Liver (tissue), 3 donors: ENCODE results near the gene KIF26A.
"Not testable (repeated sequence)": the region's sequence is repeated elsewhere in the genome, so short reads cannot be mapped to it uniquely, and the experiment has no call there.

Experiments
- CTCF ChIP-seq: fragments of 150-350 bp; IDR thresholded peaks from 2 replicates; pipeline ENCODE4 v1.5.1; 2017; ENCODE audit warnings: improper control_type of control experiment, low read depth, low read length; ENCODE audit not compliant: missing input control
- HNF4G ChIP-seq: IDR thresholded peaks from 2 replicates; pipeline ENCODE4 v1.6.1; 2016; ENCODE audit warnings: antibody characterized with exemption
- MAX ChIP-seq: IDR thresholded peaks from 2 replicates; pipeline ENCODE4 v1.6.1; 2016; ENCODE audit warnings: antibody characterized with exemption
- TAF1 ChIP-seq: conservative IDR thresholded peaks from 2 replicates; pipeline ENCODE4 v1.6.1; 2016; ENCODE audit warnings: antibody characterized with exemption, mild to moderate bottlenecking
- YY1 ChIP-seq: IDR thresholded peaks from 2 replicates; pipeline ENCODE4 v1.6.1; 2016; ENCODE audit warnings: antibody characterized with exemption, mild to moderate bottlenecking
- ZBTB33 ChIP-seq: IDR thresholded peaks from 2 replicates; pipeline ENCODE4 v1.6.1; 2016; ENCODE audit warnings: antibody characterized with exemption
- donor health status: healthy.
- donor health status: healthy.

- TF ChIP-seq YY1, CTCF, HNF4G, TAF1, ZBTB33, MAX: not testable (repeated sequence)
Observed at GRCh38 chr14:104208015-104208295, 69.6 kb downstream of the KIF26A start.
